Spleen (tissue), 7 donors: ENCODE data around the gene LRRC37A3.

Source experiments
- CTCF ChIP-seq, 11 experiments: fragments of 200-600 bp in 7 of 11; fragments of 450-650 bp in 4 of 11; sonication (generic) in 4 of 11; IDR thresholded peaks in 8 of 11; conservative IDR thresholded peaks in 3 of 11; 1 replicate in 7 of 11; 2 replicates in 4 of 11; pipeline versions ENCODE4 v1.4.0 to v1.8.0; 2016 to 2021; ENCODE audit warnings: antibody characterized with exemption in 11 of 11, inconsistent platforms in 4 of 11, mild to moderate bottlenecking in 1 of 11
- POLR2A ChIP-seq, 3 donors: fragments of 450-650 bp; IDR thresholded peaks; one replicate each; pipeline ENCODE4 v1.5.1; 2017; ENCODE audit warnings: antibody characterized with exemption in 3 of 3, mild to moderate bottlenecking in 1 of 3
- donor health status: DM: no; HTN: no; CAD: no; lungs with moderate emphysema.
- donor health status: DM: no; HTN: no; CAD: no.
- donor health status: DM: no; HTN: no; CAD: no.

GRCh38 chr17:64941761-64942160 lies 22.5 kb upstream of the LRRC37A3 start:
- TF ChIP-seq CTCF (IDR thresholded peaks at IDR 0.05 in 8 of 11, conservative IDR thresholded peaks at IDR 0.05 in 3 of 11) (no peak), POLR2A (IDR thresholded peaks at IDR 0.05) (no peak)
